HG03135 (cell line): ENCODE data around the gene MACROD2.
A peak's percentile ranks its signal among the peaks of the same experiment; 100 is the strongest.

ENCODE experiments used
- ATAC-seq: cut with Tn5 transposase; IDR thresholded peaks from one replicate; pipeline ENCODE4 v1.9.1; 2021; ENCODE audit warnings: mild to moderate bottlenecking, moderate library complexity; ENCODE audit not compliant: unreplicated experiment

The MACROD2 gene

DNA sequence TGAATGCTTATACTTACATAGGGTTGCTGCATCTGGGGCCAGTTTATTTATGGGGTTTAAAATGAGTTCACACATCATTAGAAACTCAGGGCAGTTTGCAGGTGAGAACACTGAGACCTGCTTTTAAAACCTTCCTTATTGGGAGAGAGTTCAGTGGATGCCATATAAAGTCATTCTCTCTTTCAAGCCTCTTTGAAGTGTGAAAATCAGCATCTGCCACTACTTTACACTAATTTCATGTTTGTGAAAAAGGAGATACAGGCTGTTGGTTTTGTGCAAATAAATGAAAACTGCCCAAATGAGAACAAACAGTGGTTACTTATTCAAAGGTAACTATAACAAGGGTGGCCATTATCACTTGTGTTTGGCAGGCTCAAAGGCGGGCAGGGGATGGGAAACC, 2047.4 kb downstream of the MACROD2 start:
- ATAC-seq = no peak

DNA sequence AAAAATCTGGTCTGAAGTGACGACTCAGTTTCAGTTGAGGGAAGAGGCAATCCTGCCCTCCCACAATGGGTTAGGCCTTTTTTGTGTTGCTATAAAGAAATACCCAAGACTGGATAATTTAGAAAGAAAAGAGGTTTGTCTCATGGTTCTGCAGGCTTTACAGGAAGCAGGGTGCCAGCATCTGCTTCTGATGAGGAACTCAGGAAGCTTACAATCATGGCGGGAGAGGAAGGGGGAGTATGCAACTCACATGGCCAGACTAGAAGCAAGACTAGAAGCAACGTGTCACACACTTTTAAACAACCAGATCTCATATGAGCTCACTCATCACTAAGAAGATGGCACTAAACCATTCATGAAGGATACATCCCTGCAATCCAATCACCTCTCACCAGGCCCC, 2048.6 kb downstream of the MACROD2 start:
- no peak for ATAC-seq

GRCh38 chr20:16048876-16049275, 2053.6 kb downstream of the MACROD2 start:
- ATAC-seq = no peak

GRCh38 chr20:16049529-16050093, 2054.3 kb downstream of the MACROD2 start:
- ATAC-seq = no peak

DNA sequence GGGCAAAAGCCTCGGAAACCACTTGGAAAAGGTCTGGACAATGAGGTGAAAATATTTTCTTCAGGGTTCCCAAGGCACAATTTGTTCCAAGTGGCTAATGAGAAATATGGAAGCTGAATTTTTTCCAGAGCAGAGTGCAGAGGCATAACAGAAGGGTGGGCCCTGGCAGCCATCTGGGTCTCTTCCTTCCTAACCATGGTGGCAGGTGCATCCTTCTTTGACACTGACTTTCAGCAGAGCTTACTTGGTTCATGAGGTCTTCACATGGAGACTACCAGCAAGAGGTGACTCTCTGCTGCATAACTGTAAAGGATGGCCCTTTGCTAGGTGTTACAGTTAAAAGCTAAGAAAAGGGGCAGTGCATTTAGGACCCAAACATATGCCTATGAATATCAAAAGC, 2055.1 kb downstream of the MACROD2 start:
- no peak for ATAC-seq

- no peak for ATAC-seq
Observed at GRCh38 chr20:16051968-16052367, 2056.7 kb downstream of the MACROD2 start.

DNA sequence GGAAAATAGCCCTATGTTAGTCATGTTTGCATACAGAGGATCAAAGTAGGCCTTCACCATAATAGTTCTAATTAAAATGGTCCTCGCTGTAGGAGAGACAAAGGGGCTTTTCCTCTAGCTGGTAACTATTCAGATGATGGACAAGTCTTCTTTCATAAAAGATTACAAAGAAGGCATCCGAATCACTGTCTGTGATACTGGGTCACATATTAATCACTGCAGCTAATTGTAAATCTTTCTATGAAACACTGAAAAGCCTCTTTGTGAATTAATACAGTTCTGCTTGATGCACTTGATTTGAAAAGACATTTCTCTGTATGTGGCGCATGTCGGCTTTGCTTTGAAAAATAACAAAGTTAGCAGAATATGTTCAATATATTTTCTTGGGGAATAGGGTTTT, 2057.1 kb downstream of the MACROD2 start:
- ATAC-seq = no peak

DNA sequence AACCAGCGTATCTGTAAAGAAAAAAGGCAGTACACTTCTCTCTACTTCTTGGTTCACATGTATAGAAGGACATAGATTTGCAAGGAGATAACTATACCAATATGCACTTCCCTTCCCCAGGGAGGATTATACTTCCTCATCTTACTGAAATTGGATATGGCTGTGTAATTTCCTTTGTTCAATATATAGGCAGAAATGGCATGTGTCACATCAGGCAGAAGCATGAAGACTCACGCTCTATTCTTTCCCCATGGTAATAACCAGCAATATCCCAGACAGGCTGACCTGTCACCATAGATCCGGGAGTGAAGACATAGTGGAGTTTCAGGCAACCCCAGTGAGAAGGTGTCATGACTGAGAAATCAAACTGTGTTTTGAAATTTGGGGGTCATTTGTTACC, 2059.7 kb downstream of the MACROD2 start:
- no peak for ATAC-seq

GRCh38 chr20:16057651-16058050, 2062.3 kb downstream of the MACROD2 start:
- ATAC-seq = no peak

- ATAC-seq = no peak
Observed at GRCh38 chr20:16058268-16058667, 2063.0 kb downstream of the MACROD2 start.

- no peak for ATAC-seq
Observed at GRCh38 chr20:16059841-16060240, 2064.5 kb downstream of the MACROD2 start.

DNA sequence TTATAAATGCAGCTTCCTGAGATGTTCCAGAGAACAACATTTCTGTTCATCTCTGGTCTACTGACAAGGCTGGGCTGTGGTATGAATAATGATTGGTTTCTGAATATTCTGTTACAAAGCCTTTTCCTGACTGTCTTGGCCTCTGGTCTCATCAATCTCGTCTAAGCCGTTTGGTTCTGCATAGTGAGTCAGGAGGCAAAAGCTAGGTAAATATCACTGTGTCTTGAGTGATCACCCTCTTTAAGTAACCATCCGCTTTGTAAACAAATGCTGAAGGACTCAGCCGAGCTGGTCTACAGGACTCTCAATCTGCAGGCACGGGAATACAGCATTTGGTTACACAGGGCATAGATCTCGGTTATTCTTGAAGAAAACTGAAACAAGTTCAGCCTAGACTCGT, 2066.0 kb downstream of the MACROD2 start:
- no peak for ATAC-seq

GRCh38 chr20:16062661-16063581, 2067.6 kb downstream of the MACROD2 start:
- ATAC-seq = no peak

- ATAC-seq = no peak
Observed at GRCh38 chr20:16063881-16064280, 2068.6 kb downstream of the MACROD2 start.

DNA sequence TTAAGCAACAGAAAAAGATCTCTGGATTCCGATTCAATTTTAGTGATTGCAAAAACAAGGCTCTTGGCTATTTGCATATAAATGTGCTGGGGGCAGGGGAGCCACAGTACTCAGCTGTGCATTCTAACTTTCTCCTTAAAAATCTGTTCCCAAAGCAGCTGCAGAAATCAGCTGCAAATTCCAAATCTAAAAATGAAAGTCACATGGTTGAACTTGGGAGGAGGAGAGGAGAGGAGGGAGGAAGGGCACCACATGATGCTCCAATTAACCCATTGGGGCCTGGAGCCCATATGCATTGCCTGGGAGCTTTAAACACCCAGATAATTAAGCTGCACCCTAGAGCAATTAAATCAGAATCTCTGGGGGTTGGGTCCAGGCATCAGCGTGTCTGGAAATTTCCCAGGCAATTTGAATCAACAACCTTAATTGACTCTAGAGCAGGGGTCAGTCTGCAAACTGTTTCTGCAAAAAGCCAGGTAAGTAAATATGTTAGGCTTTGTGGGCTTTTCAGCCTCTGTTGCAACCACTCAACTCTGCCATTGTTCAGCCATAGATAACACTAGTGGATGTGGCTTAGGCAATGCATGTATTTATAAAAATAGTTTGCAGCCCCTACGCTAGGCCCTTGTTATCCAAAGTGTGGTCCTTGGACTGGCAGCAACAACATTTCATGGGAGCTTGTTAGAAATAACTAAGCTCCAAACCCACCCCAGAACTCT, 2069.8 kb downstream of the MACROD2 start:
- no peak for ATAC-seq

GRCh38 chr20:16066571-16066970, 2071.3 kb downstream of the MACROD2 start:
- ATAC-seq = no peak

GRCh38 chr20:16069389-16070010, 2074.2 kb downstream of the MACROD2 start:
- peak; percentile 95 for ATAC-seq

- ATAC-seq = no peak
Observed at GRCh38 chr20:16072220-16072619, 2076.9 kb downstream of the MACROD2 start.

- no peak for ATAC-seq
Observed at GRCh38 chr20:16078172-16078898, 2083.0 kb downstream of the MACROD2 start.

DNA sequence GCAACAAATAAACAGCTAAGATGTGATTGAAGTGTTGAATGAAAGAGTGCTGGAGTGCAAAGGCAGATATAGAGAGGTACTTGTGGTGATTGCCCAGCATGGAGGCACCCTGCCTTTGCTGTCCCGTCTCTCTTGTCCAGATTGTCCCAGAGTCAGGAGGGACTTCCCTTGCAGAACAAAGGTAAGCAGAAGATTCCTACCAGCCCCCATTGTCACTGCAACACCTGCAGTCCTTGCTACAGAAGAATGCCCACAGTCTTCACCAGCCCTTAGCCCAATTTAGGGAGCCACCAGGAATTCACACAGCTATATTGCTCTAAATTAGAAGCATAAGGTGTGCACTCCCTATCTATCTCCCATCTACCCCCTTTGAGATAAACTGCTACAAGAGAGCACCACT, 2086.1 kb downstream of the MACROD2 start:
- no peak for ATAC-seq
